MM.1S (cell line): ENCODE data around the gene SVOP.

ENCODE experiments used
- DNase-seq: peaks from one replicate; pipeline ENCODE4 v3.0.0-alpha.2; 2015
- H2AFZ ChIP-seq: fragments of 300-600 bp; sonication (generic); 2 replicates; pipeline ENCODE4 v1.6.0; 2016; ENCODE audit warnings: antibody characterized with exemption, low read length
- H3F3A ChIP-seq: fragments of 300-600 bp; sonication (generic); 2 replicates; pipeline ENCODE4 v1.6.1; 2016; ENCODE audit warnings: mild to moderate bottlenecking, antibody characterized with exemption, low read length, moderate library complexity, mixed read lengths; ENCODE audit not compliant: insufficient read depth
- H3K27ac ChIP-seq: fragments of 300-600 bp; sonication (generic); 2 replicates; pipeline ENCODE4 v1.5.1; 2016; ENCODE audit warnings: mild to moderate bottlenecking, low read length
- H3K27me3 ChIP-seq: fragments of 300-600 bp; sonication (generic); replicated peaks from 2 replicates; pipeline ENCODE4 v1.6.0; 2016; ENCODE audit warnings: low read length; ENCODE audit not compliant: insufficient read depth
- H3K36me3 ChIP-seq: fragments of 300-600 bp; sonication (generic); replicated peaks from 2 replicates; pipeline ENCODE4 v1.6.1; 2016; ENCODE audit warnings: mild to moderate bottlenecking, low read length, mixed read lengths; ENCODE audit not compliant: insufficient read depth
- H3K4me1 ChIP-seq: fragments of 300-600 bp; sonication (generic); 2 replicates; pipeline ENCODE4 v1.6.1; 2016; ENCODE audit warnings: low read length, mixed read lengths
- H3K4me2 ChIP-seq: fragments of 300-600 bp; sonication (generic); 2 replicates; pipeline ENCODE4 v1.6.0; 2016; ENCODE audit warnings: low read depth, low read length
- H3K4me3 ChIP-seq: fragments of 300-600 bp; sonication (generic); 2 replicates; pipeline ENCODE4 v1.5.1; 2016; ENCODE audit warnings: low read length, mixed read lengths
- H3K79me2 ChIP-seq: fragments of 300-600 bp; sonication (generic); 2 replicates; pipeline ENCODE4 v1.6.1; 2016; ENCODE audit warnings: mixed run types, low read length, mixed read lengths
- H3K9ac ChIP-seq: fragments of 300-600 bp; sonication (generic); 2 replicates; pipeline ENCODE4 v1.6.1; 2016; ENCODE audit warnings: low read length, mixed read lengths
- H3K9me2 ChIP-seq: fragments of 300-600 bp; sonication (generic); replicated peaks from 2 replicates; pipeline ENCODE4 v1.6.1; 2016; ENCODE audit warnings: mild to moderate bottlenecking, low read length, mixed read lengths; ENCODE audit not compliant: insufficient read depth
- H3K9me3 ChIP-seq: fragments of 300-600 bp; sonication (generic); replicated peaks from 2 replicates; pipeline ENCODE4 v1.6.1; 2016; ENCODE audit warnings: mild to moderate bottlenecking, low read length, mixed read lengths; ENCODE audit not compliant: insufficient read depth
- H4K20me1 ChIP-seq: fragments of 300-600 bp; sonication (generic); 2 replicates; pipeline ENCODE4 v1.6.1; 2016; ENCODE audit warnings: mild to moderate bottlenecking, low read length, moderate library complexity, mixed read lengths; ENCODE audit not compliant: insufficient read depth
- EZH2 ChIP-seq: fragments of 300-600 bp; sonication (generic); optimal IDR thresholded peaks from 2 replicates; pipeline ENCODE3; 2017; ENCODE audit warnings: low read depth, mild to moderate bottlenecking, antibody characterized with exemption, low read length, mixed read lengths
- EZH2phosphoT487 ChIP-seq: fragments of 300-600 bp; sonication (generic); IDR thresholded peaks from 2 replicates; pipeline ENCODE4 v1.6.1; 2018; ENCODE audit warnings: antibody characterized with exemption, low read length
- TF ChIP-seq, protein P1 (sequence below): fragments of 300-600 bp; sonication (generic); IDR thresholded peaks from 2 replicates; pipeline ENCODE4 v1.5.1; 2016; ENCODE audit warnings: antibody characterized with exemption, low read length, mixed read lengths

SVOP gene

DNA sequence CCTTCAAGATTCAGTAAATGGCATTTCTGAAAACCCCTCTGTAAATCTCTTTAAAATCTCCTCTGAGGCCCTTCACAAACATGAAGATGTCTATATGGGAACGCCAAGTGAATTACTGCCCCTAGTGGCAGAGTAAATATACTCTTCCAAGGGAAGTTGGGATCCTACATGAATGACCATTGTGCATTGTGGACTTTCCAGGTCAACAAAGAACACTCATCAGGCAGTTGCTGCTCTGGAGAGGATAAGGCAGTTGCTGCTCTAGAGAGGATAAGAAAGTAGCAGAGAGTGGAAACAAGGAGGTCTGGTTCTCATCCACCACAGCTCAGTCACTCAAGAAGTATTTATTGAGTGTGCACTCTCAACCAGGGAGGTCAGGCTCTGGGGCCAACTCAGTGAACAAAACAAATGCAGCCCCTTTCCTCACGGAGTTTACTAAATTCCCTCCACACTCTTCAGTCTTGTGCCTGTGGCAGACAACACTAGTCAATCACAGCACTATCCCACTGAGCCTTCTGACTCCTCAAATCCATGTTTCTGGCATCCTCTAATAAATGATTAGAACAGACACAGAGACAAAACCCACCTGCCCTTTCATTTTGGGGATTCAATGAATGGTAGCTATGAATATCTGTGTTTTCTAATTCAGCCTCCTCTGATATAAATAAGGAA is 52.9 kb downstream of the SVOP start:
- H3K27ac ChIP-seq = no peak overlapping the region
- no peaks in the 10 kb centered on the region for H3F3A ChIP-seq
- H4K20me1 ChIP-seq = no peaks in the 10 kb centered on the region
- TF ChIP-seq, protein P1, sequence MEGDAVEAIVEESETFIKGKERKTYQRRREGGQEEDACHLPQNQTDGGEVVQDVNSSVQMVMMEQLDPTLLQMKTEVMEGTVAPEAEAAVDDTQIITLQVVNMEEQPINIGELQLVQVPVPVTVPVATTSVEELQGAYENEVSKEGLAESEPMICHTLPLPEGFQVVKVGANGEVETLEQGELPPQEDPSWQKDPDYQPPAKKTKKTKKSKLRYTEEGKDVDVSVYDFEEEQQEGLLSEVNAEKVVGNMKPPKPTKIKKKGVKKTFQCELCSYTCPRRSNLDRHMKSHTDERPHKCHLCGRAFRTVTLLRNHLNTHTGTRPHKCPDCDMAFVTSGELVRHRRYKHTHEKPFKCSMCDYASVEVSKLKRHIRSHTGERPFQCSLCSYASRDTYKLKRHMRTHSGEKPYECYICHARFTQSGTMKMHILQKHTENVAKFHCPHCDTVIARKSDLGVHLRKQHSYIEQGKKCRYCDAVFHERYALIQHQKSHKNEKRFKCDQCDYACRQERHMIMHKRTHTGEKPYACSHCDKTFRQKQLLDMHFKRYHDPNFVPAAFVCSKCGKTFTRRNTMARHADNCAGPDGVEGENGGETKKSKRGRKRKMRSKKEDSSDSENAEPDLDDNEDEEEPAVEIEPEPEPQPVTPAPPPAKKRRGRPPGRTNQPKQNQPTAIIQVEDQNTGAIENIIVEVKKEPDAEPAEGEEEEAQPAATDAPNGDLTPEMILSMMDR = peak; percentile 52
- no peak for TF ChIP-seq EZH2phosphoT487
- TF ChIP-seq EZH2 = no peak
- no peaks in the 10 kb centered on the region for H3K27me3 ChIP-seq
- no peaks in the 10 kb centered on the region for H3K9me3 ChIP-seq
- H3K4me1 ChIP-seq = no peaks in the 10 kb centered on the region
- H3K4me2 ChIP-seq = no peak overlapping the region
- no peaks in the 10 kb centered on the region for H3K79me2 ChIP-seq
- no peak overlapping the region for H3K9ac ChIP-seq
- peak; percentile 10 for DNase-seq
- H3K36me3 ChIP-seq = no peaks in the 10 kb centered on the region
- no peak overlapping the region for H3K4me3 ChIP-seq
- no peak overlapping the region for H2AFZ ChIP-seq
- no peaks in the 10 kb centered on the region for H3K9me2 ChIP-seq

GRCh38 chr12:108966378-108967151 is 54.3 kb downstream of the SVOP start:
- Histone ChIP-seq H3F3A (no peaks in the 10 kb centered on the region), H3K9ac (no peak overlapping the region), H3K4me1 (no peaks in the 10 kb centered on the region), H3K27me3 (no peaks in the 10 kb centered on the region), H3K9me3 (no peaks in the 10 kb centered on the region), H3K36me3 (no peaks in the 10 kb centered on the region), H3K4me3 (no peak overlapping the region), H3K9me2 (no peaks in the 10 kb centered on the region), H3K4me2 (no peak overlapping the region), H2AFZ (no peak overlapping the region), H4K20me1 (no peaks in the 10 kb centered on the region), H3K79me2 (no peaks in the 10 kb centered on the region), H3K27ac (no peak overlapping the region)
- DNase-seq = no peak
- TF ChIP-seq EZH2 (no peak), EZH2phosphoT487 (no peak)
- TF ChIP-seq, protein P1 = no peak

DNA sequence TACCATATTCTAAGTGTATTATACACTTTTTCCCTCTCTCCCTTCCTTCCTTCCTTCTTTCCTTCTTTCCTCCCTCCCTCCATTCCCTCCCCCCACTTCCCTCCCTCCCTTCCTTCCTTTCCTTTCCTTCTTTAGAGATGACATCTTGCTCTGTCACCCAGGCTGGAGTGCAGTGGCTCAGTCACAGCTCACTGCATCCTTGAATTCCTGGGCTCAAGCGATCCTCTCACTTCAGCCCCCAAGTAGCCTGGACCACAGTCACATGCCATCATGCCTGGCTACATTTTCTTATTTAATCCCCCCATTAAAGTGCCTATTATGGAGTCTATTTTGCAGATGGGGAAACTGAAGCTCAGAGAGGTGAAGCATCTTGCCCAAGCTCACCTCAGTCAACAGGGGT is 55.0 kb downstream of the SVOP start:
- no peaks in the 10 kb centered on the region for H3F3A ChIP-seq
- no peaks in the 10 kb centered on the region for H3K79me2 ChIP-seq

More for the DNA sequence above, 55.0 kb downstream of the SVOP start:
- Histone ChIP-seq H4K20me1 (no peaks in the 10 kb centered on the region), H3K4me2 (no peak overlapping the region), H3K9me2 (no peaks in the 10 kb centered on the region), H3K9me3 (no peaks in the 10 kb centered on the region), H3K36me3 (no peaks in the 10 kb centered on the region), H3K4me3 (no peak overlapping the region), H3K9ac (no peak overlapping the region), H3K27ac (no peak overlapping the region), H2AFZ (no peak overlapping the region), H3K27me3 (no peaks in the 10 kb centered on the region), H3K4me1 (no peaks in the 10 kb centered on the region)
- DNase-seq = no peak
- TF ChIP-seq EZH2phosphoT487 (no peak), EZH2 (no peak)
- TF ChIP-seq, protein P1 = no peak
